Naive thymus-derived CD4-positive, alpha-beta T cell (primary cell): ENCODE data around the gene ATAD5. TPM values are rescaled to one million over a fixed set of nuclear protein-coding genes. Genes with fewer than 3 reads are reported as not detected.

Source experiments
- ATAC-seq: fragments of 150-1000 bp; cut with Tn5 transposase; 2 replicates; pipeline ENCODE4 v1.10.0; 2021; ENCODE audit warnings: mild to moderate bottlenecking, moderate library complexity
- CTCF ChIA-PET: fragments of 350-600 bp; sonication (Branson Sonifier 250); formaldehyde crosslinking; loops from one replicate; lab custom pipeline; 2021; ENCODE audit warnings: antibody characterized with exemption; lab: Charles Lee
- POLR2A ChIA-PET: fragments of 350-600 bp; sonication (Branson Sonifier 250); formaldehyde crosslinking; loops from one replicate; lab custom pipeline; 2021; ENCODE audit warnings: antibody characterized with exemption, inconsistent platforms; lab: Charles Lee
- DNase-seq, 9 donors: peaks; one replicate each; pipeline versions ENCODE4 v3.0.0 to v3.0.0-alpha.2; 2020 to 2022; ENCODE audit warnings: mixed read lengths in 1 of 9
- H3K27ac ChIP-seq: one replicate; pipeline ENCODE4 v1.7.0; 2013; ENCODE audit warnings: mild to moderate bottlenecking, low read depth, low read length, moderate library complexity
- H3K27me3 ChIP-seq, 2 donors: one replicate each; pipeline ENCODE4 v1.7.0; 2013; ENCODE audit warnings: low read length in 2 of 2, mild to moderate bottlenecking in 2 of 2, moderate library complexity in 2 of 2; ENCODE audit not compliant: control insufficient read depth in 2 of 2, insufficient read depth in 2 of 2
- H3K36me3 ChIP-seq, 3 experiments: 1 replicate in 2 of 3; 2 replicates in 1 of 3; pipeline ENCODE4 v1.7.0; 2013; ENCODE audit warnings: low read length in 3 of 3, mild to moderate bottlenecking in 3 of 3, moderate library complexity in 1 of 3; ENCODE audit not compliant: insufficient read depth in 3 of 3, control insufficient read depth in 2 of 3
- H3K4me1 ChIP-seq, 2 donors: one replicate each; pipeline ENCODE4 v1.7.0; 2013; ENCODE audit warnings: low read length in 2 of 2, mild to moderate bottlenecking in 2 of 2, moderate library complexity in 1 of 2; ENCODE audit not compliant: control insufficient read depth in 2 of 2, insufficient read depth in 2 of 2
- H3K4me3 ChIP-seq: 2 replicates; pipeline ENCODE4 v1.7.0; 2013; ENCODE audit warnings: mild to moderate bottlenecking, low read length
- H3K9me3 ChIP-seq, 3 experiments: 1 replicate in 2 of 3; 2 replicates in 1 of 3; pipeline ENCODE4 v1.7.0; 2013; ENCODE audit warnings: low read length in 3 of 3; ENCODE audit not compliant: control insufficient read depth in 2 of 3
- H3K27ac Mint-ChIP-seq, 9 donors: one replicate each; pipeline ENCODE4 v1.8.0; 2020 to 2022; ENCODE audit warnings: mixed read lengths in 9 of 9, mild to moderate bottlenecking in 8 of 9, moderate library complexity in 5 of 9, inconsistent platforms in 2 of 9
- H3K27me3 Mint-ChIP-seq, 5 donors: one replicate each; pipeline ENCODE4 v1.8.0; 2021 to 2022; ENCODE audit warnings: mixed read lengths in 5 of 5, mild to moderate bottlenecking in 1 of 5
- H3K36me3 Mint-ChIP-seq, 5 donors: one replicate each; pipeline ENCODE4 v1.8.0; 2020 to 2022; ENCODE audit warnings: mixed read lengths in 5 of 5, mild to moderate bottlenecking in 3 of 5, inconsistent platforms in 1 of 5
- H3K4me1 Mint-ChIP-seq, 7 donors: one replicate each; pipeline ENCODE4 v1.8.0; 2020 to 2022; ENCODE audit warnings: mixed read lengths in 7 of 7, mild to moderate bottlenecking in 3 of 7, inconsistent platforms in 1 of 7
- H3K4me3 Mint-ChIP-seq, 10 donors: one replicate each; pipeline ENCODE4 v1.8.0; 2020 to 2022; ENCODE audit warnings: mild to moderate bottlenecking in 10 of 10, mixed read lengths in 10 of 10, moderate library complexity in 6 of 10, inconsistent platforms in 2 of 10
- H3K9me3 Mint-ChIP-seq, 11 donors: one replicate each; pipeline ENCODE4 v1.8.0; 2020 to 2022; ENCODE audit warnings: mixed read lengths in 11 of 11, mild to moderate bottlenecking in 4 of 11, inconsistent platforms in 1 of 11, moderate library complexity in 1 of 11
- intact Hi-C, 2 donors: fragments of 100-400 bp; cut with micrococcal nuclease; formaldehyde crosslinking; loops; one replicate each; pipeline ENCODE4 v1.15.1; 2023
- polyA plus RNA-seq, 2 donors: library from polyadenylated mRNA; unstranded; fragments of 300-500 nt; fragmentation: Illumina TruSeq; gene quantifications; one replicate each; pipeline ENCODE4 v1.2.3, GENCODE V29; 2021
- total RNA-seq, 6 experiments: library from RNA in 5 of 6; stranded (reverse) in 5 of 6; gene quantifications; 1 replicate in 5 of 6; 2 replicates in 1 of 6; pipeline ENCODE4 v1.2.3 and lab custom pipeline; 2021 to 2026

ATAD5 gene
- total and polyA plus RNA-seq, 7 experiments from 2014 or later = 1.3 to 22.1 (median 4.8) TPM

GRCh38 chr17:30838202-30838807 lies 6.5 kb downstream of the ATAD5 start:
- ATAC-seq = no peak

GRCh38 chr17:30840771-30841170 lies 9.0 kb downstream of the ATAD5 start:
- no peak for DNase-seq
- H3K4me3 ChIP-seq = no peak overlapping the region
- no peaks in the 10 kb centered on the region for H3K27me3 ChIP-seq
- H3K4me3 Mint-ChIP-seq = no peak overlapping the region
- POLR2A ChIA-PET = interaction anchor here (0.6 kb wide), 1 partner anchor 43 kb away, joined by 4 read pairs; no protein-coding TSS in a partner anchor
- CTCF ChIA-PET = interaction anchor here (0.6 kb wide), 1 partner anchor 59 kb away, joined by 3 read pairs; no protein-coding TSS in a partner anchor
- H3K36me3 ChIP-seq = no peaks in the 10 kb centered on the region
- H3K27me3 Mint-ChIP-seq = no peaks in the 10 kb centered on the region
- H3K9me3 ChIP-seq = no peaks in the 10 kb centered on the region
- peaks cover 4 to 21% (median 5%) of the 10 kb centered on the region in 5 donors for H3K36me3 Mint-ChIP-seq
- peak overlapping the region in 2 of 9 donors; percentile 27 to 42 for H3K27ac Mint-ChIP-seq
- peaks cover 0 to 7% (median 0%) of the 10 kb centered on the region in 7 donors for H3K4me1 Mint-ChIP-seq
- intact Hi-C loops = no loop called here
- H3K27ac ChIP-seq = no peak overlapping the region
- H3K4me1 ChIP-seq = no peaks in the 10 kb centered on the region
- ATAC-seq = peak; percentile 54
- H3K9me3 Mint-ChIP-seq = no peaks in the 10 kb centered on the region

More at GRCh38 chr17:30838202-30838807, 6.5 kb downstream of the ATAD5 start:
- Histone ChIP-seq H3K4me1 (no peaks in the 10 kb centered on the region), H3K36me3 (no peaks in the 10 kb centered on the region), H3K4me3 (no peak overlapping the region), H3K27me3 (no peaks in the 10 kb centered on the region), H3K9me3 (no peaks in the 10 kb centered on the region), H3K27ac (no peak overlapping the region)
- ChIA-PET POLR2A (interaction anchor here (0.5 to 1.2 kb wide), 2 partner anchors 29 to 54 kb away, joined by 3 to 4 read pairs; no protein-coding TSS in a partner anchor), CTCF (interaction anchor here (1.0 kb wide), 1 partner anchor 17 kb away, joined by 4 read pairs; no protein-coding TSS in a partner anchor)
- Mint-ChIP-seq H3K36me3 (peaks cover 4 to 24% (median 5%) of the 10 kb centered on the region in 5 donors), H3K9me3 (no peaks in the 10 kb centered on the region), H3K4me3 (no peak overlapping the region), H3K4me1 (peaks cover 0 to 21% (median 0%) of the 10 kb centered on the region in 7 donors), H3K27me3 (no peaks in the 10 kb centered on the region), H3K27ac (no peak overlapping the region)
- intact Hi-C loops = no loop called here
- DNase-seq = no peak

- no peak overlapping the region for H3K27ac Mint-ChIP-seq
- no peaks in the 10 kb centered on the region for H3K9me3 Mint-ChIP-seq
- ChIA-PET POLR2A (no interaction called here), CTCF (no interaction called here)
- peaks cover 0 to 13% (median 8%) of the 10 kb centered on the region in 5 donors for H3K36me3 Mint-ChIP-seq
- Histone ChIP-seq H3K27me3 (no peaks in the 10 kb centered on the region), H3K4me1 (no peaks in the 10 kb centered on the region), H3K4me3 (no peak overlapping the region), H3K9me3 (no peaks in the 10 kb centered on the region), H3K27ac (no peak overlapping the region), H3K36me3 (no peaks in the 10 kb centered on the region)
- no peak for DNase-seq
- ATAC-seq = no peak
- intact Hi-C loops = no loop called here
- H3K4me3 Mint-ChIP-seq = no peak overlapping the region
- H3K27me3 Mint-ChIP-seq = no peaks in the 10 kb centered on the region
- peaks cover 0 to 3% (median 0%) of the 10 kb centered on the region in 7 donors for H3K4me1 Mint-ChIP-seq
Measured at GRCh38 chr17:30848021-30848420, 16.3 kb downstream of the ATAD5 start.

GRCh38 chr17:30854146-30854545 lies 22.4 kb downstream of the ATAD5 start:
- POLR2A ChIA-PET = interaction anchor here (0.6 kb wide), 1 partner anchor 62 kb away, joined by 4 read pairs; no protein-coding TSS in a partner anchor
- Histone ChIP-seq H3K9me3 (no peaks in the 10 kb centered on the region), H3K27me3 (no peaks in the 10 kb centered on the region), H3K4me3 (no peak overlapping the region), H3K27ac (no peak overlapping the region), H3K4me1 (no peaks in the 10 kb centered on the region), H3K36me3 (no peaks in the 10 kb centered on the region)
- intact Hi-C loops = no loop called here
- CTCF ChIA-PET = no interaction called here
- no peak for ATAC-seq
- DNase-seq = no peak
- no peaks in the 10 kb centered on the region for H3K27me3 Mint-ChIP-seq
- peaks cover 0 to 15% (median 10%) of the 10 kb centered on the region in 5 donors for H3K36me3 Mint-ChIP-seq
- no peaks in the 10 kb centered on the region for H3K9me3 Mint-ChIP-seq
- H3K4me1 Mint-ChIP-seq = no peaks in the 10 kb centered on the region
- no peak overlapping the region for H3K27ac Mint-ChIP-seq
- H3K4me3 Mint-ChIP-seq = no peak overlapping the region

GRCh38 chr17:30858556-30859250 lies 26.9 kb downstream of the ATAD5 start:
- Mint-ChIP-seq H3K36me3 (peaks cover 0 to 14% (median 3%) of the 10 kb centered on the region in 5 donors), H3K9me3 (no peaks in the 10 kb centered on the region), H3K27ac (no peak overlapping the region), H3K27me3 (no peaks in the 10 kb centered on the region), H3K4me1 (no peaks in the 10 kb centered on the region), H3K4me3 (no peak overlapping the region)
- H3K27ac ChIP-seq = no peak overlapping the region
- no peaks in the 10 kb centered on the region for H3K9me3 ChIP-seq
- no peaks in the 10 kb centered on the region for H3K4me1 ChIP-seq
- intact Hi-C loops = no loop called here
- no peak overlapping the region for H3K4me3 ChIP-seq
- ATAC-seq (no peak), DNase-seq (no peak)
- ChIA-PET CTCF (no interaction called here), POLR2A (no interaction called here)
- H3K36me3 ChIP-seq = no peaks in the 10 kb centered on the region
- H3K27me3 ChIP-seq = no peaks in the 10 kb centered on the region

GRCh38 chr17:30864636-30865035 lies 32.9 kb downstream of the ATAD5 start:
- no peak for DNase-seq
- Histone ChIP-seq H3K36me3 (no peaks in the 10 kb centered on the region), H3K9me3 (no peaks in the 10 kb centered on the region), H3K4me3 (no peak overlapping the region), H3K27ac (no peak overlapping the region), H3K4me1 (no peaks in the 10 kb centered on the region), H3K27me3 (no peaks in the 10 kb centered on the region)
- Mint-ChIP-seq H3K27ac (no peak overlapping the region), H3K9me3 (no peaks in the 10 kb centered on the region), H3K4me1 (no peaks in the 10 kb centered on the region), H3K4me3 (no peak overlapping the region), H3K36me3 (peaks cover 3 to 31% (median 8%) of the 10 kb centered on the region in 5 donors), H3K27me3 (no peaks in the 10 kb centered on the region)
- ChIA-PET POLR2A (no interaction called here), CTCF (no interaction called here)
- intact Hi-C loops = no loop called here
- ATAC-seq = no peak
